Duodenal mucosa (tissue), 2 donors: ENCODE measurements around the gene KRTAP10-8.
"Not testable (repeated sequence)": the region's sequence is repeated elsewhere in the genome, so short reads cannot be mapped to it uniquely, and the experiment has no call there.

Experiments used
- H3K27ac ChIP-seq: one replicate; pipeline ENCODE4 v1.7.0; 2013; ENCODE audit warnings: low read depth, low read length
- H3K27me3 ChIP-seq, 2 donors: one replicate each; pipeline ENCODE4 v1.7.0; 2013; ENCODE audit warnings: low read length in 2 of 2, control low read depth in 1 of 2; ENCODE audit not compliant: insufficient read depth in 2 of 2, control insufficient read depth in 1 of 2
- H3K36me3 ChIP-seq, 2 donors: one replicate each; pipeline ENCODE4 v1.7.0; 2013; ENCODE audit warnings: low read length in 2 of 2, control low read depth in 1 of 2; ENCODE audit not compliant: insufficient read depth in 2 of 2, control insufficient read depth in 1 of 2
- H3K4me1 ChIP-seq, 2 donors: one replicate each; pipeline ENCODE4 v1.7.0; 2013; ENCODE audit warnings: low read length in 2 of 2, control low read depth in 1 of 2; ENCODE audit not compliant: insufficient read depth in 2 of 2, control insufficient read depth in 1 of 2
- H3K4me3 ChIP-seq, 2 donors: one replicate each; pipeline ENCODE4 v1.7.0; 2013; ENCODE audit warnings: low read length in 2 of 2, low read depth in 1 of 2
- H3K9ac ChIP-seq, 2 donors: one replicate each; pipeline ENCODE4 v1.7.0; 2013; ENCODE audit warnings: low read length in 2 of 2, low read depth in 1 of 2
- H3K9me3 ChIP-seq, 2 donors: one replicate each; pipeline ENCODE4 v1.7.0; 2013; ENCODE audit warnings: low read length in 2 of 2, control low read depth in 1 of 2; ENCODE audit not compliant: control insufficient read depth in 1 of 2

Gene KRTAP10-8

DNA sequence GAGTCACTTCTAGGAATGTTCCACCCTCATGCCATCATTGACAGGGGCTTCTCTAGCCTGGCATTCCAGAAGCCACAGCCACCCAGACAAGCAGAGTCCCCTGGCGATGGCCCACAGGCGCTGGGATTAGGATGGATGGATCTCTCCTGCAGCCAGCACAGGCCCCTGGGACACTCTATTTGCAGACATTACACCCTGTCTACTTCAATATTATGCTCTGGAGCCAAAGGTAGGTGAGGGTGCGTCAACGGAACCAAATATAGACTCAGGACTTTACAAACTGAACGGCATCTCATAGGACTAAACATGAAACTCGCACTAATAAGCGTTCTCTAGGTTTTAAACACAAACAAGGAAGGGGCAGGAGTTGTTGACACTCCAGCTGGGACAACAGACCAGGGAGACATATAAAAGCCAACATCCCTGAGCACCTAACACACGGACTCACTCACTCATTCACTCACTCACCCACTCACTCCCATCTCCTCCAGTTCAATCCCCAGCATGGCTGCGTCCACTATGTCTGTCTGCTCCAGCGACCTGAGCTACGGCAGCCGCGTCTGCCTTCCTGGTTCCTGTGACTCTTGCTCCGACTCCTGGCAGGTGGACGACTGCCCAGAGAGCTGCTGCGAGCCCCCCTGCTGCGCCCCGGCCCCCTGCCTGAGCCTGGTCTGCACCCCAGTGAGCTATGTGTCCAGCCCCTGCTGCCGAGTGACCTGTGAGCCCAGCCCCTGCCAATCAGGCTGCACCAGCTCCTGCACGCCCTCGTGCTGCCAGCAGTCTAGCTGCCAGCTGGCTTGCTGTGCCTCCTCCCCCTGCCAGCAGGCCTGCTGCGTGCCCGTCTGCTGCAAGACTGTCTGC lies 11.5 kb upstream of the KRTAP10-8 start, which contains the start of gene KRTAP10-7:
Gene KRTAP10-7 (plus strand): TSS at position 480 of the 861 bp plus-strand sequence. CDS start 25 bp downstream, at position 505.
- H3K27me3 ChIP-seq = peaks cover 5 to 21% of the 10 kb centered on the region in 2 donors
- not testable (repeated sequence) for H3K9me3 ChIP-seq, H3K4me1 ChIP-seq, H3K27ac ChIP-seq, H3K4me3 ChIP-seq, H3K9ac ChIP-seq, H3K36me3 ChIP-seq

DNA sequence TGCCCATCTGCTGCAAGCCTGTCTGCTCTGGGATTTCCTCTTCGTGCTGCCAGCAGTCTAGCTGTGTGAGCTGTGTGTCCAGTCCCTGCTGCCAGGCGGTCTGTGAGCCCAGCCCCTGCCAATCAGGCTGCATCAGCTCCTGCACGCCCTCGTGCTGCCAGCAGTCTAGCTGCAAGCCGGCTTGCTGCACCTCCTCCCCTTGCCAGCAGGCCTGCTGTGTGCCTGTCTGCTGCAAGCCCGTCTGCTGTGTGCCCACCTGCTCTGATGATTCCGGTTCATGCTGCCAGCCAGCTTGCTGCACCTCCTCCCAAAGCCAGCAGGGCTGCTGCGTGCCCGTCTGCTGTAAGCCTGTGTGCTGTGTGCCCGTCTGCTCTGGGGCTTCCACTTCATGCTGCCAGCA lies 10.8 kb upstream of the KRTAP10-8 start:
- not testable (repeated sequence) for H3K36me3 ChIP-seq, H3K4me1 ChIP-seq, H3K27ac ChIP-seq, H3K9ac ChIP-seq, H3K4me3 ChIP-seq, H3K9me3 ChIP-seq
- H3K27me3 ChIP-seq = peaks cover 5 to 21% of the 10 kb centered on the region in 2 donors

DNA sequence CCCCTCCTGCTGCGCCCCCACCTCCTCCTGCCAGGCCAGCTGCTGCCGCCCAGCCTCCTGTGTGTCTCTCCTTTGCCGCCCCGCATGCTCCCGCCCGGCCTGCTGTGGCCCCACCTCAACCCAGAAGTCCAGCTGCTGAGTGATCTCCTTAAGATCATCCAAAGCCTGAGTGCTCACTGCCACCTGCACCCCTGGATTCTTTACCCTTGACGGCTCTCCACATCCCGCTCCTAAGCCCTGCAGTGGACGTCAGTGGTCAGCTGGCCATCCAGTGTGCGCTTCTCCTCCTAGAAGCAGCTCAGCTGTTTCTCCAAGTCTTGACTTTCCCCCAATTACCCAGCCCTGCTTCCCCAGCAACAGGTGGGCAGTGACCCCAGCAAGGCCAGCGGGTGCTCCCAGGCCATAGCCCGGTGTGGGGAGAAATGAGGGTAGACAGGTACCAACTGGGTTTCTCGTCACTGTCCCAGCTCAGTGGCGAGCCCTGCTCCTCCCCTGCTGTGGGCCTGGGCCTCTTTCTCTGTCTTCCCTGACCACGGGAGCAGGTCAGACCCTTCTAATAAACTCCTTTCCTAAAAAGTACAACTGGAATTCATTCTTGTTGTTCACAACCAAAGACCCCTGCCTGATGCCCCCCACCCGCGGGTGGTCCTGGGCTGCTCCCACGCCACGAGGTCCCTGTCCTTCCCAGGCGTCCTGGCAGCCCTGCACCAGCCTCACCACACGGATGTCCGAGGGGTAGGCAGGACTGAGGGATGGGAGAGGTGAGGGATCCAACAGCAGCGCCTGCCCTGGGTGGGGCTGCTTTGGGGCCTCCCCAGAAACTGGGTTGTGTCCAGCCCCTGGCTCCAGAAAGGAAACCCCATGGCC lies 10.1 kb upstream of the KRTAP10-8 start:
- H3K9me3 ChIP-seq = no peaks in the 10 kb centered on the region
- no peak overlapping the region for H3K27ac ChIP-seq
- H3K4me1 ChIP-seq = no peaks in the 10 kb centered on the region
- no peak overlapping the region for H3K9ac ChIP-seq
- H3K4me3 ChIP-seq = no peak overlapping the region
- H3K27me3 ChIP-seq = peaks cover 5 to 21% of the 10 kb centered on the region in 2 donors
- H3K36me3 ChIP-seq = no peaks in the 10 kb centered on the region

DNA sequence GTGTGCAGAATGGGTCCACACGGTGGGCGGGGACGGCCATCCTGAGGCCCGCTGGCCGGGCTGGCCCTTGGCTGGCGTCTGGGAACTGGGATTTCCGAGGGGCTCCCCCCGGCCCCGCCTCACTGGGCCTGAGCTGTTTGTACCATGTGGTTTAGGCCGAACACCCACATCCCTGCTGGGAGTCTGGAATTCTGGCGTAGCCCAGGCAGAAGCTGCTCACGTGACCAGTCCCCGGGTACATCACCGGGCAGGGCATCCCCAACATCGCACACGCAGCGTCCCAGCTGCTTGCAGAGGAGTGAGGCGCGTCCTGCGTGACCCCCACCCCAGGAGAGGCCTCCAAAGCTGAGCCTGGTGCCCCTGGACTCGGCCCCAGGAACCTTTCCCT lies 9.4 kb upstream of the KRTAP10-8 start:
- Histone ChIP-seq H3K27me3 (peaks cover 5 to 21% of the 10 kb centered on the region in 2 donors), H3K4me3 (no peak overlapping the region), H3K9ac (no peak overlapping the region), H3K27ac (no peak overlapping the region), H3K4me1 (no peaks in the 10 kb centered on the region), H3K9me3 (no peaks in the 10 kb centered on the region), H3K36me3 (no peaks in the 10 kb centered on the region)

DNA sequence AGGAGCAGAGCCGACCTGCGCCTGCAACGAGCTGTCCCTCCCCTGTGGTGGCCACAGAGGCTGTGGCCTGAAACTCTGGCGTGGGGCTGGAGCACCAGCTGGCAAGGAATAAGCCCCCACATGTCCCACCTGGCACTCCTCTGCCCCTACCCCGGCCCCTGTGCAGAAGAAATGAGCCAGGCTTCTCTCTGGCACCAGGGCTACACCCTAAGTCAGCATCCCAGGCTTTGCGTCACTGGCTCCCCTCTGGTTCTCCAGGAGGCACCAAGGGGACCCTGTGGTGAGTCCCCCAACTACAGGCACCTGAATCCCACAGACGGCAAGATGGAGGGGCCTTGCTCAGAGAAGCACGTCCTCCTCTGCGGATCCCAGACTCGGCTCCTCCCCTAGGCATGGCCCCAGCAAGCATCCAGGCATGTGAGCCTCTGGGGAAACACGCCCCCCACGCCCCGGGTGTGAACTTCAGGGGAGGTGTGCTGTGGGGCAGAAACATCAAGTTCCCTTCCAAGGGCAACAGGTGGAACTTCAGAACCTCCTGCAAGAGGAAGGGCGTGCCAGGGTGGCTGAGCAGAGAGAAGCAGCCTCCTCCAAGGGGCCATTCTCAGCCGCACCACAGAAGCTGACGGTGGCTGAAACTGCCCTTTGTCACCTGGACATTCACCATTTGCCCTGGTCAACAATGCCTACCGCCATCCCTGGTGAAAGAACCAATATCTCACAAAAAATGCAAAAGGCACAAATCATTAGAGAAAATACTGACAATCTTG lies 8.6 kb upstream of the KRTAP10-8 start:
- H3K9ac ChIP-seq = no peak overlapping the region
- no peaks in the 10 kb centered on the region for H3K36me3 ChIP-seq
- H3K4me3 ChIP-seq = no peak overlapping the region
- H3K9me3 ChIP-seq = no peaks in the 10 kb centered on the region
- H3K27me3 ChIP-seq = peaks cover 5 to 21% of the 10 kb centered on the region in 2 donors
- no peak overlapping the region for H3K27ac ChIP-seq
- no peaks in the 10 kb centered on the region for H3K4me1 ChIP-seq

DNA sequence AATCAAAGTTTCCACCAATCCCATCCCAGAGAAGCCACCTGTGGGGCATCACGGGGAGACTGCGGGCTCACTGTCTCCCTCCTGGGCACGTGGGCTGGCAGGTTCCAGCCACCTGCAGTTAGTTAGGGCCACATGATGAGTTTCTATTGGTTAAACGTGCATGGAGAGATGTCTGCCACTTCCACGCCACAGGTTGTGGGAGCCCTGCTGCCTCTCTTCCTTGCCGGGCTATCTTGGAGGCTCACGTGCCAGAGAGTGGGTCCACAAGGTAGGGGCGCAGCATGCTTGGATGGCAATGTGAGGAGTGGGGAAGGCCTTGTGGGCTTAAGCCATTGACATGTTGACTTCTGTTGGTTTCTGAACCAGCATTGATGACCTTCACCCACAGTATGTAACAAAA lies 8.0 kb upstream of the KRTAP10-8 start:
- Histone ChIP-seq H3K4me3 (no peak overlapping the region), H3K27me3 (peaks cover 5 to 21% of the 10 kb centered on the region in 2 donors), H3K36me3 (no peaks in the 10 kb centered on the region), H3K27ac (no peak overlapping the region), H3K9me3 (no peaks in the 10 kb centered on the region), H3K4me1 (no peaks in the 10 kb centered on the region), H3K9ac (no peak overlapping the region)

DNA sequence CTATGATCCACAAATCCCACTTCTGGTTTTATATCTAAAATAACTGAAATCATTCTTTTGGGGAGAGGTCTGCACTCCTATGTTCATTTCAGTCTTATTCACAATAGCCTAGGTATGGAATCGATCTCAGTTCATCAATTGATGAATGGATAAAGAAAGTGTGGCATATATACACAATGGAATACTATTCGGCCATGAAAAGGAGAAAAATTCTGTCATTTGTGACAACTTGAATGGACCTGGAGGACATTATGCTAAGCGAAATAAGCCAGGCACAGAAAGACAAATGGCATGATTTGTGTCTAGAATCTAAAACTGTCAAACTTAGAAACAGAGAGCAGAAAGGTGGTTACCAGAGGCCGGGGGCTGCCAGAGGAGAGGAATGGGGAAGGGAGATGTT lies 5.4 kb upstream of the KRTAP10-8 start:
- Histone ChIP-seq H3K36me3 (no peaks in the 10 kb centered on the region), H3K27me3 (peaks cover 5 to 7% of the 10 kb centered on the region in 2 donors), H3K9me3 (peaks cover 5 to 7% of the 10 kb centered on the region in 2 donors), H3K4me1 (no peaks in the 10 kb centered on the region), H3K9ac (no peak overlapping the region), H3K27ac (no peak overlapping the region), H3K4me3 (no peak overlapping the region)

DNA sequence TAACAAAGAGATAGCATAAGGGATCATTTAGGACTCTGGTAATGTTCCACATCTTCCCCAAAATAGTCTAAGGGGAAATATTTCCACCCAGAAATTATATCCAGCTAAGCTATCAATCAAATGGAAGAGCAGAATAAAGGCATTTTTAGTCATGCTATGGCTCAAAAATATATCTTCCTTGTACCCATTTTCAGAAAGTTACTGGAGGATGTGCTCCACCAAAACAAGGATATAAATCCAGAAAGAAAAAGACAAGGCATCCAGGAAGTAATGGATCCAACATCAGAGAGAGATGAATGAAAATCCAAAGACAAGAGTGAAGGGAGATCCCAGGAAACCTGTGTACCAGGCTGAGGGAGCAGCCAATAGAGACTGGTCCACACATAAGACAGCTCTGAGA lies 2.7 kb upstream of the KRTAP10-8 start:
- Histone ChIP-seq H3K9me3 (peaks cover 5 to 7% of the 10 kb centered on the region in 2 donors), H3K4me3 (no peak overlapping the region), H3K27ac (no peak overlapping the region), H3K36me3 (no peaks in the 10 kb centered on the region), H3K4me1 (no peaks in the 10 kb centered on the region), H3K9ac (no peak overlapping the region), H3K27me3 (no peaks in the 10 kb centered on the region)

DNA sequence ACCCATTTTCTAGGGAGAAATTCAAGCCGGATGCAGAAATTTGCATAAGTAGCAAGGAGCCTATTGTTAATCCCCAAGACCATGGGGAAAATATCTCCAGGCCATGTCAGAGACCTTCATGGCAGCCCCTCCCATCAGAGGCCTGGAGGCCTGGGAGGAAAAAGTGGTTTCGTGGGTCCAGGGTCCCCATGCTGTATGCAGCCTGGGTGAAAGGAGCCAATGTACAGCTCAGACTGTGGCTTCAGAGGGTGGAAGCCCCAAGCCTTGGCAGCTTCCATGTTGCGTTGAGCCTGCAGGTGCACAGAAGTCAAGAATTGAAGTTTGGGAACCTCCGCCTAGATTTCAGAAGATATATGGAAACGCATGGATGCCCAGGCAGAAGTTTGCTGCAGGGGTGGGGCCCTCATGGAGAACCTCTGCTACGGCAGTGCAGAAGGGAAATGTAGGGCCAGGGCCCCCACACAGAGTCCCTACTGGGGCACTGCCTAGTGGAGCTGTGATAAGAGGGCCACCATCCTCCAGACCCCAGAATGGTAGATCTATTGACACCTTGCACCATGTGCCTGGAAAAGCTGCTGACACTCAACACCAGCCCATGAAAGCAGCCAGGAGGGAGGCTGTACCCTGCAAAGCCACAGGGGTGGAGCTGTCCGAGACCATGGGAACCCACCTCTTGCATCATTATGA lies 1.6 kb upstream of the KRTAP10-8 start:
- H3K9ac ChIP-seq, H3K4me1 ChIP-seq, H3K9me3 ChIP-seq, H3K36me3 ChIP-seq, H3K27ac ChIP-seq, H3K27me3 ChIP-seq, H3K4me3 ChIP-seq: not testable (repeated sequence)
